PC-3 (cell line): ENCODE results near the gene NACC2. TPM values are rescaled to one million over a fixed set of nuclear protein-coding genes. Genes with fewer than 3 reads are reported as not detected.

ENCODE experiments used
- ATAC-seq: fragments of 200-7000 bp; cut with Tn5 transposase; 2 replicates; pipeline ENCODE4 v1.9.1; 2020; ENCODE audit warnings: mild to moderate bottlenecking, moderate library complexity
- BruUV-seq: library from RNA; stranded (reverse); fragments of 400-500 nt; replicated peaks from 2 replicates; lab custom pipeline; 2021; lab: Mats Ljungman, UMichigan
- CTCF ChIA-PET: fragments of 300-600 bp; sonication (Branson Sonifier 250); formaldehyde crosslinking; loops from one replicate; lab custom pipeline; 2022; ENCODE audit warnings: antibody characterized with exemption; lab: Charles Lee
- POLR2A ChIA-PET: fragments of 300-600 bp; sonication (Branson Sonifier 250); formaldehyde crosslinking; loops from one replicate; lab custom pipeline; 2022; ENCODE audit warnings: antibody characterized with exemption; ENCODE audit not compliant: unreplicated experiment; lab: Charles Lee
- DNase-seq: peaks from one replicate; pipeline ENCODE4 v3.0.0-alpha.2; 2015
- H2AFZ ChIP-seq: fragments of 300-600 bp; sonication (generic); 2 replicates; pipeline ENCODE4 v1.6.0; 2016; ENCODE audit warnings: antibody characterized with exemption, low read length
- H3F3A ChIP-seq: fragments of 300-600 bp; sonication (generic); one replicate; pipeline ENCODE4 v1.6.0; 2017; ENCODE audit warnings: antibody characterized with exemption, low read length, control low read depth, mild to moderate bottlenecking; ENCODE audit not compliant: unreplicated experiment
- H3K27ac ChIP-seq: fragments of 300-600 bp; sonication (generic); 2 replicates; pipeline ENCODE4 v1.5.1; 2016; ENCODE audit warnings: mild to moderate bottlenecking, low read length
- H3K27me3 ChIP-seq: fragments of 300-600 bp; sonication (generic); 2 replicates; pipeline ENCODE4 v1.6.1; 2016; ENCODE audit warnings: low read length, mixed read lengths
- H3K36me3 ChIP-seq: fragments of 300-600 bp; sonication (generic); 2 replicates; pipeline ENCODE4 v1.6.1; 2016; ENCODE audit warnings: low read depth, mixed run types, low read length, mixed read lengths
- H3K4me1 ChIP-seq: fragments of 300-600 bp; sonication (generic); 2 replicates; pipeline ENCODE4 v1.5.1; 2016; ENCODE audit warnings: low read length; ENCODE audit not compliant: insufficient read depth
- H3K4me2 ChIP-seq: fragments of 300-600 bp; sonication (generic); 2 replicates; pipeline ENCODE4 v1.6.0; 2016; ENCODE audit warnings: low read length
- H3K4me3 ChIP-seq: fragments of 300-600 bp; sonication (generic); 2 replicates; pipeline ENCODE4 v1.5.1; 2016; ENCODE audit warnings: mild to moderate bottlenecking, low read length, mixed read lengths
- H3K79me2 ChIP-seq: fragments of 300-600 bp; sonication (generic); 2 replicates; pipeline ENCODE4 v1.6.1; 2017; ENCODE audit warnings: low read length, mixed read lengths
- H3K9ac ChIP-seq: fragments of 300-600 bp; sonication (generic); 2 replicates; pipeline ENCODE4 v1.6.0; 2016; ENCODE audit warnings: mild to moderate bottlenecking, low read length
- H3K9me2 ChIP-seq: fragments of 300-600 bp; sonication (generic); replicated peaks from 2 replicates; pipeline ENCODE4 v1.6.1; 2016; ENCODE audit warnings: mixed run types, low read length, mixed read lengths
- H3K9me3 ChIP-seq: fragments of 300-600 bp; sonication (generic); 2 replicates; pipeline ENCODE4 v1.6.1; 2016; ENCODE audit warnings: low read length, mixed read lengths
- H4K20me1 ChIP-seq: fragments of 300-600 bp; sonication (generic); 2 replicates; pipeline ENCODE4 v1.6.1; 2016; ENCODE audit warnings: low read length, mixed read lengths
- EZH2 ChIP-seq: fragments of 300-600 bp; sonication (generic); IDR thresholded peaks from one replicate; pipeline ENCODE4 v1.6.1; 2017; ENCODE audit warnings: antibody characterized with exemption, mild to moderate bottlenecking, low read length; ENCODE audit not compliant: unreplicated experiment
- EZH2phosphoT487 ChIP-seq: fragments of 300-600 bp; sonication (generic); IDR thresholded peaks from 2 replicates; pipeline ENCODE4 v1.6.1; 2018; ENCODE audit warnings: mild to moderate bottlenecking, antibody characterized with exemption, low read length, borderline replicate concordance
- intact Hi-C: fragments of 100-400 bp; cut with micrococcal nuclease; formaldehyde crosslinking; loops from 2 replicates; pipeline ENCODE4 v1.9.0; 2023
- total RNA-seq: library from RNA; depleted of rRNA; stranded (reverse); fragments of >200 nt; gene quantifications from 2 replicates; pipeline ENCODE4 v1.2.3, GENCODE V29; 2014
- TF ChIP-seq, protein P1 (sequence below): fragments of 300-600 bp; sonication (generic); conservative IDR thresholded peaks from 2 replicates; pipeline ENCODE4 v1.5.1; 2017; ENCODE audit warnings: antibody characterized with exemption, low read depth, mild to moderate bottlenecking, low read length

Gene NACC2
- total RNA-seq, 1 experiment from 2014 or later = 12.3 TPM

DNA sequence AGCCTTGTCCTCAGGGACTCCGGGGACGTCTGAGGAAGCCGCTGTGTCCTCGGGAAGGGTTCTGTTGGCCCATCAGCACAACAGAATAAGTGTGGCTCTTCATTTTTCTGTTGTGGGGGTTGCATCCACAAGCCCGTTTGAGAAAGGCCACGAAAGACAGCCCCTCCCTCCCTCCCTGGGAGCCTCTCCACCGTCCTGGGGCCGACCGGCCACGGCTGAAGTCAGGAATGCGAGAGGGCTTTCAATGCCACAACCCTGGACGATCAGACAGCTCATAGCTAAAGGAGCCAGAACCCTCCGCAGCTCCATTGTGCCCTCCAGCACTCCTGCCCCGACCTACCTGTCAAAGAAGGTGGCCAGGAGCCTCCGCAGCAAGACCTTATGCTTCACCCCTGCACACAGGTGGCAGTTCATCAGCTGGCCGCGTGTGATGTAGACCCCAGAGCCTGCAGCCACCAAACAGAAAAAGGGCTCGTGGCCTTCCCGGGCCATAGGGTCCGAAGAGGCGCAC, 81.5 kb downstream of the NACC2 start:
- H3K4me1 ChIP-seq = peaks cover 7% of the 10 kb centered on the region
- no peaks in the 10 kb centered on the region for H3K9me3 ChIP-seq
- H2AFZ ChIP-seq = no peak overlapping the region
- no peak for DNase-seq
- peaks cover 4% of the 10 kb centered on the region for H3F3A ChIP-seq
- POLR2A ChIA-PET = no interaction called here
- no peaks in the 10 kb centered on the region for H3K27me3 ChIP-seq
- H3K9me2 ChIP-seq = no peaks in the 10 kb centered on the region
- intact Hi-C loops = no loop called here
- no TSS peak for BruUV-seq
- no peak for TF ChIP-seq EZH2phosphoT487
- TF ChIP-seq EZH2 = no peak
- TF ChIP-seq, protein P1, sequence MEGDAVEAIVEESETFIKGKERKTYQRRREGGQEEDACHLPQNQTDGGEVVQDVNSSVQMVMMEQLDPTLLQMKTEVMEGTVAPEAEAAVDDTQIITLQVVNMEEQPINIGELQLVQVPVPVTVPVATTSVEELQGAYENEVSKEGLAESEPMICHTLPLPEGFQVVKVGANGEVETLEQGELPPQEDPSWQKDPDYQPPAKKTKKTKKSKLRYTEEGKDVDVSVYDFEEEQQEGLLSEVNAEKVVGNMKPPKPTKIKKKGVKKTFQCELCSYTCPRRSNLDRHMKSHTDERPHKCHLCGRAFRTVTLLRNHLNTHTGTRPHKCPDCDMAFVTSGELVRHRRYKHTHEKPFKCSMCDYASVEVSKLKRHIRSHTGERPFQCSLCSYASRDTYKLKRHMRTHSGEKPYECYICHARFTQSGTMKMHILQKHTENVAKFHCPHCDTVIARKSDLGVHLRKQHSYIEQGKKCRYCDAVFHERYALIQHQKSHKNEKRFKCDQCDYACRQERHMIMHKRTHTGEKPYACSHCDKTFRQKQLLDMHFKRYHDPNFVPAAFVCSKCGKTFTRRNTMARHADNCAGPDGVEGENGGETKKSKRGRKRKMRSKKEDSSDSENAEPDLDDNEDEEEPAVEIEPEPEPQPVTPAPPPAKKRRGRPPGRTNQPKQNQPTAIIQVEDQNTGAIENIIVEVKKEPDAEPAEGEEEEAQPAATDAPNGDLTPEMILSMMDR = no peak
- H3K9ac ChIP-seq = no peak overlapping the region
- CTCF ChIA-PET = no interaction called here
- H4K20me1 ChIP-seq = no peaks in the 10 kb centered on the region
- H3K36me3 ChIP-seq = no peaks in the 10 kb centered on the region
- ATAC-seq = no peak
- H3K4me3 ChIP-seq = no peak overlapping the region
- H3K27ac ChIP-seq = no peak overlapping the region
- H3K4me2 ChIP-seq = no peak overlapping the region
- H3K79me2 ChIP-seq = no peaks in the 10 kb centered on the region

DNA sequence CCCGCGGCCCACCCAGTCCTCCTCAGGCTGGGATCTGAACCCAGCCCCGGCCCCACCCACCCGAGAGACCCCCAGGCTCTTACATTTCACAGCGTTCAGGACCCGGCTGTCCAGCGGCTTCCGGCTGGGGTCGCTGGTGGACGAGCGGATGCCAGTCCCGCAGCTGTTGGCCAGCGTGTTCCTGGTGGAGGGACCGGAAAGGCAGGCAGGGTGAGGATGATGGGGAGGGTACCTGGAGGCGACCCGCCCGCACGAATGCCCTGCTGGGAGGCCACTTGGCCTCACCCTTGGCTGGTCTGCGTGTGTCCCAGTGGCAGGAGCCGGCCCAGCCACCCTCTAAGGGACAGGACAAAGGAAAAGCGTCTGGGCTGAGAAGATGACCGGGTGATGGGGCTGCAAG, 82.0 kb downstream of the NACC2 start:
- BruUV-seq = no TSS peak
- no peaks in the 10 kb centered on the region for H4K20me1 ChIP-seq
- no peaks in the 10 kb centered on the region for H3K27me3 ChIP-seq
- H3K27ac ChIP-seq = no peak overlapping the region
- ChIA-PET CTCF (no interaction called here), POLR2A (no interaction called here)
- no peak for ATAC-seq
- no peak overlapping the region for H3K9ac ChIP-seq
- H3K4me2 ChIP-seq = no peak overlapping the region
- intact Hi-C loops = no loop called here
- TF ChIP-seq, protein P1 = no peak
- TF ChIP-seq EZH2 (no peak), EZH2phosphoT487 (no peak)
- H3K79me2 ChIP-seq = no peaks in the 10 kb centered on the region
- no peaks in the 10 kb centered on the region for H3K9me2 ChIP-seq
- H2AFZ ChIP-seq = no peak overlapping the region
- H3K4me3 ChIP-seq = no peak overlapping the region
- H3F3A ChIP-seq = peaks cover 4% of the 10 kb centered on the region
- H3K36me3 ChIP-seq = no peaks in the 10 kb centered on the region
- H3K9me3 ChIP-seq = no peaks in the 10 kb centered on the region
- peaks cover 11% of the 10 kb centered on the region for H3K4me1 ChIP-seq
- no peak for DNase-seq

DNA sequence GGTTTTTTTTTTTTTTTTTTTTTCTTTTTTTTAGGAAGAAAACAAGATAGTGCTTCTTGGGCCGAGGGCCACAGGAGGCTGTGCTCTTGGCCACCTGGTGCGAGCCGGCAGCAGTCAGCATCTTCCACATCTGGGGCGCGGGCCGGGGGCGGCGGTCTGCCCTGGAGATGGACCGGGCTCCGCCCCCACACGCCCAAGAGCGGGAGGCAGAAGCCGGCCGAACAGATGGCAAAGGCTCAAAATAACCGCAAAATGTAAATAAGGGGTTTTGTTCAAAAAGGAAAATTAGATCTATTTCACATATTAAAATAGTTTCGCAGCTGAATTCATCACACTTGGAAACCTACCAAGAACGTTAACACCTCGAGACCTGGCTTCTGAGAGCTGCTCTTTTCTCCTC, 82.4 kb downstream of the NACC2 start:
- Histone ChIP-seq H3K4me2 (no peak overlapping the region), H3K27me3 (no peaks in the 10 kb centered on the region), H3K4me1 (peaks cover 16% of the 10 kb centered on the region), H3K79me2 (no peaks in the 10 kb centered on the region), H3K27ac (no peak overlapping the region), H3K9ac (no peak overlapping the region), H3K9me3 (no peaks in the 10 kb centered on the region), H2AFZ (no peak overlapping the region), H3K36me3 (no peaks in the 10 kb centered on the region), H4K20me1 (no peaks in the 10 kb centered on the region), H3K9me2 (no peaks in the 10 kb centered on the region), H3K4me3 (no peak overlapping the region), H3F3A (peaks cover 4% of the 10 kb centered on the region)
- BruUV-seq = no TSS peak
- TF ChIP-seq, protein P1 = no peak
- TF ChIP-seq EZH2phosphoT487 = no peak
- no peak for TF ChIP-seq EZH2
- DNase-seq = no peak
- no peak for ATAC-seq
- intact Hi-C loops = no loop called here
- ChIA-PET POLR2A (no interaction called here), CTCF (no interaction called here)
